DND-41 (cell line): ENCODE data around the gene IPCEF1.

Experiments
- CTCF ChIP-seq: IDR thresholded peaks from 2 replicates; pipeline ENCODE4 v1.5.1; 2012; ENCODE audit warnings: borderline replicate concordance, low read length, moderate library complexity, mild to moderate bottlenecking; ENCODE audit not compliant: poor library complexity, severe bottlenecking; ENCODE audit errors: extremely low read depth
- EZH2 ChIP-seq: IDR thresholded peaks from 3 replicates; pipeline ENCODE4 v1.6.1; 2012; ENCODE audit warnings: borderline replicate concordance, low read depth, mild to moderate bottlenecking, moderate library complexity, low read length, inconsistent platforms; ENCODE audit not compliant: severe bottlenecking

- no peak for TF ChIP-seq CTCF
- TF ChIP-seq EZH2 = no peak
These were observed 145.9 kb downstream of the IPCEF1 start for GRCh38 chr6:154210678-154211077.
